Neutrophil (primary cell): ENCODE data around the gene TNRC6C.
"Not testable (repeated sequence)": the region's sequence is repeated elsewhere in the genome, so short reads cannot be mapped to it uniquely, and the experiment has no call there.

ENCODE experiments used
- H3K27ac ChIP-seq: fragments of 200-600 bp; sonication (generic); 2 replicates; pipeline ENCODE4 v1.5.1; 2016; ENCODE audit warnings: mild to moderate bottlenecking, moderate library complexity
- H3K27me3 ChIP-seq: fragments of 200-600 bp; sonication (generic); 2 replicates; pipeline ENCODE4 v1.6.0; 2016; ENCODE audit warnings: mild to moderate bottlenecking
- H3K36me3 ChIP-seq: fragments of 200-600 bp; sonication (generic); 2 replicates; pipeline ENCODE4 v1.5.1; 2017
- H3K4me1 ChIP-seq, 2 experiments: fragments of 200-600 bp in 1 of 2; sonication (generic) in 1 of 2; 1 replicate in 1 of 2; 2 replicates in 1 of 2; pipeline versions ENCODE4 v1.5.1 to v1.6.1; 2013 to 2016; ENCODE audit warnings: low read depth in 1 of 2, low read length in 1 of 2, mild to moderate bottlenecking in 1 of 2, moderate library complexity in 1 of 2; ENCODE audit not compliant: control insufficient read depth in 1 of 2, insufficient read depth in 1 of 2
- H3K4me3 ChIP-seq, 2 experiments: fragments of 200-600 bp in 1 of 2; sonication (generic) in 1 of 2; 1 replicate in 1 of 2; 2 replicates in 1 of 2; pipeline ENCODE4 v1.5.1; 2013 to 2016; ENCODE audit warnings: low read depth in 1 of 2, low read length in 1 of 2, mild to moderate bottlenecking in 1 of 2, moderate library complexity in 1 of 2
- H3K9me3 ChIP-seq: fragments of 200-600 bp; sonication (generic); 2 replicates; pipeline ENCODE4 v1.5.1; 2016
- CTCF ChIP-seq: fragments of 200-600 bp; sonication (generic); IDR thresholded peaks from 2 replicates; pipeline ENCODE4 v1.5.1; 2016; ENCODE audit warnings: antibody characterized with exemption

Gene TNRC6C

GRCh38 chr17:77973953-77974352, 15.4 kb downstream of the TNRC6C start:
- no peak overlapping the region for H3K4me3 ChIP-seq
- H3K36me3 ChIP-seq, result no peaks in the 10 kb centered on the region
- no peak overlapping the region for H3K27ac ChIP-seq
- no peak for TF ChIP-seq CTCF
- no peaks in the 10 kb centered on the region for H3K9me3 ChIP-seq
- H3K4me1 ChIP-seq, result no peaks in the 10 kb centered on the region
- no peaks in the 10 kb centered on the region for H3K27me3 ChIP-seq

- no peak for TF ChIP-seq CTCF
- H3K36me3 ChIP-seq, result no peaks in the 10 kb centered on the region
- H3K27ac ChIP-seq, result no peak overlapping the region
- H3K9me3 ChIP-seq, result no peaks in the 10 kb centered on the region
- H3K4me1 ChIP-seq, result no peaks in the 10 kb centered on the region
- no peaks in the 10 kb centered on the region for H3K27me3 ChIP-seq
- H3K4me3 ChIP-seq, result no peak overlapping the region
Measured at GRCh38 chr17:77974396-77974795, 15.9 kb downstream of the TNRC6C start.

- H3K27ac ChIP-seq, H3K36me3 ChIP-seq, H3K27me3 ChIP-seq, H3K9me3 ChIP-seq, H3K4me3 ChIP-seq, H3K4me1 ChIP-seq: not testable (repeated sequence)
Measured at GRCh38 chr17:77982430-77982829, 23.9 kb downstream of the TNRC6C start.

GRCh38 chr17:77990301-77990700, 31.8 kb downstream of the TNRC6C start:
- Histone ChIP-seq H3K4me1 (no peaks in the 10 kb centered on the region), H3K36me3 (no peaks in the 10 kb centered on the region), H3K9me3 (no peaks in the 10 kb centered on the region), H3K4me3 (no peak overlapping the region), H3K27me3 (no peaks in the 10 kb centered on the region), H3K27ac (no peak overlapping the region)
- TF ChIP-seq CTCF, result no peak

GRCh38 chr17:77993735-77994134, 35.2 kb downstream of the TNRC6C start:
- H3K9me3 ChIP-seq, H3K27me3 ChIP-seq, H3K27ac ChIP-seq, H3K36me3 ChIP-seq, H3K4me3 ChIP-seq, H3K4me1 ChIP-seq: not testable (repeated sequence)

GRCh38 chr17:77995146-77995852, 36.8 kb downstream of the TNRC6C start:
- peaks cover 10% of the 10 kb centered on the region in 2 experiments for H3K4me1 ChIP-seq
- TF ChIP-seq CTCF, result no peak
- no peaks in the 10 kb centered on the region for H3K36me3 ChIP-seq
- H3K27me3 ChIP-seq, result no peaks in the 10 kb centered on the region
- no peak overlapping the region for H3K27ac ChIP-seq
- H3K9me3 ChIP-seq, result no peaks in the 10 kb centered on the region
- no peak overlapping the region for H3K4me3 ChIP-seq
